Astrocyte (in vitro differentiated cells and primary cell): ENCODE measurements around the gene PNMT. TPM values are rescaled to one million over a fixed set of nuclear protein-coding genes. Genes with fewer than 3 reads are reported as not detected.

Experiments used
- DNase-seq: peaks from one replicate; pipeline ENCODE4 v3.0.0-alpha.2; 2010; ENCODE audit warnings: low read depth
- FAIRE-seq: peaks from 2 replicates; lab custom pipeline; 2011; peaks lifted over from hg19 to GRCh38; lab: Jason Lieb, UNC
- H2AFZ ChIP-seq: 2 replicates; pipeline ENCODE4 v1.6.0; 2012; ENCODE audit warnings: low read depth, low read length, inconsistent platforms
- H3K27ac ChIP-seq: 2 replicates; pipeline ENCODE4 v1.5.1; 2011; ENCODE audit warnings: low read depth, low read length, inconsistent platforms
- H3K27me3 ChIP-seq: 2 replicates; pipeline ENCODE4 v1.6.0; 2011; ENCODE audit warnings: low read length, inconsistent platforms; ENCODE audit not compliant: insufficient read depth
- H3K36me3 ChIP-seq: 2 replicates; pipeline ENCODE4 v1.5.1; 2011; ENCODE audit warnings: low read length, inconsistent platforms; ENCODE audit not compliant: insufficient read depth
- H3K4me1 ChIP-seq: 2 replicates; pipeline ENCODE4 v1.5.1; 2011; ENCODE audit warnings: low read length, inconsistent platforms; ENCODE audit not compliant: insufficient read depth
- H3K4me2 ChIP-seq: 2 replicates; pipeline ENCODE4 v1.6.0; 2012; ENCODE audit warnings: low read length, inconsistent platforms
- H3K4me3 ChIP-seq: 2 replicates; pipeline ENCODE4 v1.5.1; 2011; ENCODE audit warnings: low read depth, mild to moderate bottlenecking, low read length, inconsistent platforms; ENCODE audit not compliant: insufficient read depth
- H3K79me2 ChIP-seq: 2 replicates; pipeline ENCODE4 v1.6.0; 2012; ENCODE audit warnings: mild to moderate bottlenecking, low read length, inconsistent platforms; ENCODE audit not compliant: insufficient read depth
- H3K9ac ChIP-seq: 2 replicates; pipeline ENCODE4 v1.6.0; 2012; ENCODE audit warnings: mild to moderate bottlenecking, low read length, inconsistent platforms
- H3K9me3 ChIP-seq: 2 replicates; pipeline ENCODE4 v1.5.1; 2012; ENCODE audit warnings: low read depth, mild to moderate bottlenecking, low read length, inconsistent platforms; ENCODE audit not compliant: insufficient read depth
- H4K20me1 ChIP-seq: 2 replicates; pipeline ENCODE4 v1.6.0; 2012; ENCODE audit warnings: low read length, inconsistent platforms; ENCODE audit not compliant: insufficient read depth
- H3K27ac Mint-ChIP-seq: one replicate; pipeline ENCODE4 v1.8.0; 2021; ENCODE audit warnings: mild to moderate bottlenecking, mixed read lengths; ENCODE audit not compliant: unreplicated experiment
- H3K27me3 Mint-ChIP-seq: one replicate; pipeline ENCODE4 v1.8.0; 2021; ENCODE audit warnings: low read depth, mixed read lengths; ENCODE audit not compliant: unreplicated experiment
- H3K36me3 Mint-ChIP-seq: one replicate; pipeline ENCODE4 v1.8.0; 2021; ENCODE audit warnings: low read depth, mixed read lengths; ENCODE audit not compliant: unreplicated experiment
- H3K4me1 Mint-ChIP-seq: one replicate; pipeline ENCODE4 v1.8.0; 2021; ENCODE audit warnings: low read depth, mixed read lengths; ENCODE audit not compliant: unreplicated experiment
- H3K4me3 Mint-ChIP-seq: one replicate; pipeline ENCODE4 v1.8.0; 2021; ENCODE audit warnings: mild to moderate bottlenecking, moderate library complexity, mixed read lengths; ENCODE audit not compliant: unreplicated experiment
- H3K9me3 Mint-ChIP-seq: one replicate; pipeline ENCODE4 v1.8.0; 2021; ENCODE audit warnings: mild to moderate bottlenecking, mixed read lengths; ENCODE audit not compliant: unreplicated experiment
- EZH2 ChIP-seq: IDR thresholded peaks from 2 replicates; pipeline ENCODE4 v1.6.1; 2012; ENCODE audit warnings: mild to moderate bottlenecking, low read length, inconsistent platforms; ENCODE audit not compliant: insufficient read depth
- total RNA-seq: library from RNA; stranded (reverse); gene quantifications from 2 replicates; pipeline ENCODE4 v1.2.1, GENCODE V29; 2021
- TF ChIP-seq, protein P1 (sequence below): IDR thresholded peaks from 2 replicates; pipeline ENCODE4 v1.5.1; 2011; ENCODE audit warnings: low read depth, mild to moderate bottlenecking, inconsistent platforms, low read length, moderate library complexity; ENCODE audit not compliant: insufficient read depth

Gene PNMT
- total RNA-seq, 1 donor from 2014 or later = 0.59 TPM

GRCh38 chr17:39663688-39664580 lies 4.3 kb upstream of the PNMT start:
- H3K27me3 Mint-ChIP-seq = peaks cover 10% of the 10 kb centered on the region
- H3K36me3 Mint-ChIP-seq = peaks cover 5% of the 10 kb centered on the region
- H3K27ac Mint-ChIP-seq = no peak overlapping the region
- TF ChIP-seq, protein P1, sequence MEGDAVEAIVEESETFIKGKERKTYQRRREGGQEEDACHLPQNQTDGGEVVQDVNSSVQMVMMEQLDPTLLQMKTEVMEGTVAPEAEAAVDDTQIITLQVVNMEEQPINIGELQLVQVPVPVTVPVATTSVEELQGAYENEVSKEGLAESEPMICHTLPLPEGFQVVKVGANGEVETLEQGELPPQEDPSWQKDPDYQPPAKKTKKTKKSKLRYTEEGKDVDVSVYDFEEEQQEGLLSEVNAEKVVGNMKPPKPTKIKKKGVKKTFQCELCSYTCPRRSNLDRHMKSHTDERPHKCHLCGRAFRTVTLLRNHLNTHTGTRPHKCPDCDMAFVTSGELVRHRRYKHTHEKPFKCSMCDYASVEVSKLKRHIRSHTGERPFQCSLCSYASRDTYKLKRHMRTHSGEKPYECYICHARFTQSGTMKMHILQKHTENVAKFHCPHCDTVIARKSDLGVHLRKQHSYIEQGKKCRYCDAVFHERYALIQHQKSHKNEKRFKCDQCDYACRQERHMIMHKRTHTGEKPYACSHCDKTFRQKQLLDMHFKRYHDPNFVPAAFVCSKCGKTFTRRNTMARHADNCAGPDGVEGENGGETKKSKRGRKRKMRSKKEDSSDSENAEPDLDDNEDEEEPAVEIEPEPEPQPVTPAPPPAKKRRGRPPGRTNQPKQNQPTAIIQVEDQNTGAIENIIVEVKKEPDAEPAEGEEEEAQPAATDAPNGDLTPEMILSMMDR = no peak
- TF ChIP-seq EZH2 = no peak
- Histone ChIP-seq H3K4me2 (no peak overlapping the region), H3K9ac (no peak overlapping the region), H3K79me2 (no peaks in the 10 kb centered on the region), H3K4me3 (no peak overlapping the region), H3K4me1 (peaks cover 5% of the 10 kb centered on the region), H2AFZ (no peak overlapping the region), H3K36me3 (no peaks in the 10 kb centered on the region), H3K27me3 (peaks cover 18% of the 10 kb centered on the region), H3K27ac (no peak overlapping the region), H4K20me1 (peaks cover 17% of the 10 kb centered on the region), H3K9me3 (no peaks in the 10 kb centered on the region)
- DNase-seq (no peak), FAIRE-seq (no peak)
- peaks cover 7% of the 10 kb centered on the region for H3K4me1 Mint-ChIP-seq
- no peak overlapping the region for H3K4me3 Mint-ChIP-seq
- H3K9me3 Mint-ChIP-seq = no peaks in the 10 kb centered on the region

DNA sequence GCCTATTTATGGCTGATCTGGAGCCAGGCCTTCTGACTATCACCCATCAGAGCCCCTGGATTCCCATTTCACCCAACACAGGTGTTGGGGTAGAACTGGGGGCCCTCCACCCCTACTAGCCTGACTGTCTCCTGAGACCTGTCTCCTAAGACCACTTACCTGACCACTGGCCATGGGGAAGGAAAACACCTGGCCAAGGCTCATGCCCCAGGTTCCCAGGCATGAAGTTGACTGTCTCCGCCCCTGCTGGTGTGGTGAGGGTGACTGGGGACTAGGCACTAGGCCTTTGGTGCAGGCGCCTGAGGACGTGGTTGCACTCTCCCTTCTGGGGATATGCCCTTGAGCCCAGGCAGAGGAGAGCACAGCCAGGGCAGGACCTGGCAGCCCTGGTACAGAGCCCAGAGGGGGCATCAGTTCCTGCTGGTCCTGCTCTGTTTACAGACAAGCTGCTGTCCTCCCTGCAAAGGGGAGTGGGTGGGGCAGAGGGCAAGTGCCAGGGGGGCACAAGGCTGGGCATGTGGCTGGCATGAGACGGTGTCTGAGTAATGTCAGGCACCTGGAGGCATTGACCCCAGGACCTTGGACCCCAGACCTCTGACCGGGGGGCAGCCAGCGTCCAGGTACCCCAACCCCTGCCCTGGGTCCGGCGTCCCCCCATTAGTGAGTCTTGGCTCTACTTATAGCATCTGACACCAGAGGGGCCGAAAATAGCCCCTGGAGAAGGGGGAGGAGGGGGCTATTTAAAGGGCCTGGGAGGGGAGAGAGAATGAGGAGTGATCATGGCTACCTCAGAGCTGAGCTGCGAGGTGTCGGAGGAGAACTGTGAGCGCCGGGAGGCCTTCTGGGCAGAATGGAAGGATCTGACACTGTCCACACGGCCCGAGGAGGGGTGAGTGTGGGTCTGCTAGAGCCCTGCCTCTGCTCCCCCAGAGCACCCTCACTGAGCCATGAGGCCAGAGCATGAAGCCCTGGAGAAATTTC lies 3.4 kb upstream of the PNMT start, which contains the start of gene TCAP:
TCAP (plus strand) TSS at position 769 of the 981 bp plus-strand sequence; CDS start at position 780, 11 bp downstream.
- Mint-ChIP-seq H3K27me3 (peaks cover 15% of the 10 kb centered on the region), H3K4me1 (peaks cover 7% of the 10 kb centered on the region), H3K9me3 (no peaks in the 10 kb centered on the region), H3K4me3 (no peak within 1 kb of the TSS), H3K36me3 (peaks cover 5% of the 10 kb centered on the region), H3K27ac (peak within 1 kb of the TSS; percentile 77)
- Histone ChIP-seq H3K27me3 (peaks cover 18% of the 10 kb centered on the region), H3K36me3 (no peaks in the 10 kb centered on the region), H3K9ac (no peak within 1 kb of the TSS), H3K4me2 (no peak within 1 kb of the TSS), H3K4me3 (no peak within 1 kb of the TSS), H3K27ac (no peak within 1 kb of the TSS), H4K20me1 (peaks cover 17% of the 10 kb centered on the region), H3K79me2 (no peaks in the 10 kb centered on the region), H2AFZ (no peak within 1 kb of the TSS), H3K4me1 (peaks cover 5% of the 10 kb centered on the region), H3K9me3 (no peaks in the 10 kb centered on the region)
- DNase-seq (no peak), FAIRE-seq (no peak)
- TF ChIP-seq, protein P1 = no peak
- no peak for TF ChIP-seq EZH2
